Inferior parietal cortex (tissue), 1 donor: ENCODE data around the gene PER3.

Source experiments
- DNase-seq: peaks from one replicate; pipeline ENCODE4 v3.0.0-alpha.2; 2016; ENCODE audit errors: extremely low spot score

Gene PER3

DNA sequence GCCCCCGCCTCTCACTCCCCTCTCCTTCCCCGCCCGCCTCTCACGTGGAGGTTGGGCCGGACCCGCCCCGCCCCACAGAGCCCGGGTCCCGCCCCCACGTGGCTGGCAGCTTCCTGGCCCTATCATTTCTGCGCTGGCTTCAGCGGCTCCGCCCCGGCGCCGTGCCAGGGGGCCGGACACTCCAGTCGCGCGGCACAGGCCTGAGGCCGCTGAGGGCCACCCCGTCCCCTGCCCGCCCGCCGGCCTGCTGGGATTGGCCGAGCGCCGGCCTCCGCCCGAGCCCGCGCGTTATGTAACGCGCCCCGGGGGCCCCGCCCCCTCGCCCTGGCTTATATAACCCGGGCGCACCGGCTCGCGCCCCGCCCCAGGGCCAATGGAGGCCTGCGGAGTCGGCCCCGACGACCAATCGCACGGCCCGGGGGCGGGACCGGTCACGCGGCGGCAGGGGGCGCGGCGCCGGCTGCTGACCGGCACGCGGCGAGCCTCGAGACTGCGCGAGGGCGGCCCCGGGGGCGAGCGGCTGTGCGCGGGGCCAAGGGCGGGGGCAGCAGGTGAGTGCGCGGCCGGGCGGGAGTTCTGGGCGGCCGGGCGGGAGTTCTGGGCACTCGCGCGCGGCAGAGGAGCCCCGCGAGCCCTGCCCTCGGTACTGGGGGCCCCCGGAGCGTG lies at the start of gene PER3:
TSS of gene PER3 (plus strand) at position 466 of the 666 bp plus-strand sequence. CDS start 587 bp downstream, outside the sequence.
- DNase-seq = peak; percentile 95

DNA sequence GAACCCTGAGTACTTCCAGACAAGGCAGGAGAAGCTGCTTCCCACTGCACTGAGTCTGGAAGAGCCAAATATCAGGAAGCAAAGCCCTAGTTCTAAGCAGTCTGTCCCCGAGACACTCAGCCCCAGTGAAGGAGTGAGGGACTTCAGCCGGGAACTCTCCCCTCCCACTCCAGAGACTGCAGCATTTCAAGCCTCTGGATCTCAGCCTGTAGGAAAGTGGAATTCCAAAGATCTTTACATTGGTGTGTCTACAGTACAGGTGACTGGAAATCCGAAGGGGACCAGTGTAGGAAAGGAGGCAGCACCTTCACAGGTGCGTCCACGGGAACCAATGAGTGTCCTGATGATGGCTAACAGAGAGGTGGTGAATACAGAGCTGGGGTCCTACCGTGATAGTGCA lies 46.0 kb upstream of the PER3 start:
- DNase-seq = no peak

- no peak for DNase-seq
Measured at GRCh38 chr1:7743346-7743745, 40.7 kb upstream of the PER3 start.

DNA sequence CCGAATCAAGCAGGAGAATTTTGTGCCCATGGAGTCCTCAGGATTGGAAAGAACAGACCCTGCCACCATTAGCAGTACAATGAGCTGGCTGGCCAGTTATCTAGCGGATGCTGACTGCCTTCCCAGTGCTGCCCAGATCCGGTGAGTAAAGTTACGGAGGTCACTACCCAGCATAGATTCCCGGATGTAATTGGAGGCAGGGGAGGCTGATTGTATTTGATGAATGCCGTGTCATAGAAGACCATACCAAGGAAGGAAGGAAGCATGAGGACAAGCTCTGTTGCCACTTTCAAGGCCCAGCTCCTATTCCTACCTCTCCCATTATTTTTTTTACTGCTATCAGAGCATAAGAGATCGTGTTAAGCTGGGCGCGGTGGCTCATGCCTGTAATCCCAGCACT lies 39.2 kb upstream of the PER3 start:
- DNase-seq = no peak

DNA sequence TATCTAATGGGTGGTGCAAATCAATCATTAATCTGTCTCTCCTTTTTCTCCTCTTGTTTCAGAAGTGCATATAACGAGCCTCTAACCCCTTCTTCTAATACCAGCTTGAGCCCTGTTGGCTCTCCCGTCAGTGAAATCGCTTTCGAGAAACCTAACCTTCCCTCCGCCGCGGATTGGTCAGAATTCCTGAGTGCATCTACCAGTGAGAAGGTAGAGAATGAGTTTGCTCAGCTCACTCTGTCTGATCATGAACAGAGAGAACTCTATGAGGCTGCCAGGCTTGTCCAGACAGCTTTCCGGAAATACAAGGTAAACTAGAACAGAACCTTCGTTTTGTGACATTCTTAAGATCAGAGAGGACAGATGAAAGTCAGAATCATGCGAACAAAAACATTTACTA lies 38.3 kb upstream of the PER3 start:
- no peak for DNase-seq

DNA sequence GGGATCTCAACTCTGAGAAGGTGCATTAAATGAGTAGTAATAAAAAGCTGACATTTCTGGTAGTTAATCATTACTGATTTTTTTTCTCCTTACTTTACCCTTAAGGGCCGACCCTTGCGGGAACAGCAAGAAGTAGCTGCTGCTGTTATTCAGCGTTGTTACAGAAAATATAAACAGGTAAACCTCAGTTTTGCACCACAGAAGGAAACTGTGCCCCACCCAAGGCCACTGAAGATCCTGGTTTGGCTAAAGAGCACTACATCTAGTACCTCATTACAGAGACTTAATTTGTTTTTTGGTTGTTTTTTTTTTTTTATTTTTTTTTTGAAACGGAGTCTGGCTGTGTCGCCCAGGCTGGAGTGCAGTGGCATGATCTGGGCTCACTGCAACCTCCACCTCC lies 36.5 kb upstream of the PER3 start:
- no peak for DNase-seq

GRCh38 chr1:7749126-7749525 lies 35.0 kb upstream of the PER3 start:
- no peak for DNase-seq

DNA sequence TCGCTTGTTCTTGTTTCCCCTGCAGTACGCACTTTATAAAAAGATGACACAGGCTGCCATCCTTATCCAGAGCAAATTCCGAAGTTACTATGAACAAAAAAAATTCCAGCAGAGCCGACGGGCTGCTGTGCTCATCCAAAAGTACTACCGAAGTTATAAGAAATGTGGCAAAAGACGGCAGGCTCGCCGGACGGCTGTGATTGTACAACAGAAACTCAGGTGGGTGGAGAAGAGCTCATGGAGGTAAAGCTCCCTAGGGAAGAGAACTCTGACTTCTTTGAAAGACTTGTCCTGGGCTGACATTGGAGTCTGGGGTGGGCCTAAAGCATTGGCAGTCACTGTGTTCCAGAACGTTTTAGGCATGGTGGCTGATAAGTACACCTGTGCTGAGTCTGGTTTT lies 32.9 kb upstream of the PER3 start:
- DNase-seq = no peak

- peak; percentile 92 for DNase-seq
Measured at GRCh38 chr1:7752512-7753417, 31.3 kb upstream of the PER3 start.

- no peak for DNase-seq
Measured at GRCh38 chr1:7753641-7754040, 30.4 kb upstream of the PER3 start.

DNA sequence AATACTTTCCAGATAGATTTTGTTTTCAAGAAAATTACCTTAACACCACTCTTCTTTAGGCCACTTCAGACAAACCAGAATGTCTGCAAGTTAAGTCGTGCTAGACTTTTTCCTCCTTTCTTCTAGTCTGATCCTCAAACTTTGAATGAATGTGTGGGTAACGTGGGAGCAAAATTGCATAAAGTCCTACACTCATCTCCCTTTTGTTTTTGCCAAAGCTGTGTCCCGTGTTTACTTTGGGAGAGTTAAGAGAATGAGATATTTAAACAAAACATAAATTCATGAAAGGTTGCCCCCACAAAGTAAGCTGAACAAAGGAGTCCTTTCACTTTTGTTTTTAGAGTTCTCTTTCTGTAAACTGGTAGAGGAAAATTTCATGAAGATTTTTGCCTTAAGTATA lies 29.9 kb upstream of the PER3 start:
- no peak for DNase-seq

DNA sequence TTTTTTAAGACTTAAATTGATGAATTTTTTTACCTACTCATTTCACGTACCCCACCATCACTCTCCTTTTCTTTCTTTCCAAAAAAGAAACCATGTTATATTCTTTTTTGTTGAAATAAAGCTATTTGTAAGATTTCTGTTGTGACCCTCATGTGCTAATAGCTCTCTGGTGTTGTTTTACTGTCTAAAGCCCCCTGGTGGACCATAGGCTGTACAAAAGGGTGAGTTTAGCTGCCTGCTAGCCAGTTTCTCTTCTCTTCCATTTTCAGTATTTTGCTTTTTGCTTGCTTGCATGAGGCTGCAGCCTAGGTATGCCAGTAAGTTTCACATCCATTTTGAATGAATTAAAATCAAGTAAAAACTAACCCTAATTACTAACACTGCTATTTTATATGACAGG lies 28.6 kb upstream of the PER3 start:
- DNase-seq = no peak

DNA sequence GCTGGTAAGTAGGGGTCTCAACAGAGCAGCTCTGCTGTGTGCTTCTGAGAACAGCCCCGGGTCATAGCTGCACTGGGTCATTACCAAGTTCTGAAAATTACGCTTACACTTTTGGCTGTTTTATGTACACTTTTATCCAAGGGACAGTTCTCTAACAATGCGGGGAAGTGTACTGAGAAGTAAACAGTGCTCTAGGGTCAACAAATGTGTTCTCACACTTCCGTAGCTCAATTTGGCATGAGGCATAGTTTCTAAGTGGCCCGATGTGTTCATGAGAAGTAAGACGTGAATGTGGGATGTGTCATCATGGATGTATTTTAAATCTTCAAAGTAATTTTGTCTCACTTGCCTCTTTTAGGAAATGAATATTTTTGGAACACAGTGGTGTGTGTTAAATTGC lies 23.8 kb upstream of the PER3 start:
- DNase-seq = no peak

- DNase-seq = no peak
Measured at GRCh38 chr1:7761103-7761502, 23.0 kb upstream of the PER3 start.

DNA sequence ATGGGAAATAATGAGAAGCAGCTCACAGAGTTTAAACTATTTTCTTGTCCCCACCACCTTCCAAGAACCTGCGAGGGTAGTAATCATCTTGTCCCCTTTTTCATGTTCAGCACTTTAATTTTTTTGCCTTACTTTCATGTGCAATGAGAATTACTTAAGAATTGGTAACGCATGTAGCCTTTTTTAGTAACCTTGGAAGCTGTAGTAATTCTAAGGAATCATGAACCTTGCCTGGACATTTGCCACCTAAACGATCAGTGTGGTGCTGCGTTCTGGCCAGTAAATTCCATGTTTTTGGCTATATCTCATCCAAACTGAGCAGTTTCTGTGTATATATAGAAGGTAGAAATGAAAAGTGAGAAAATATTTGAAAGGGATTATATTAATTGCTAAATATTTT lies 16.9 kb upstream of the PER3 start:
- DNase-seq = no peak

DNA sequence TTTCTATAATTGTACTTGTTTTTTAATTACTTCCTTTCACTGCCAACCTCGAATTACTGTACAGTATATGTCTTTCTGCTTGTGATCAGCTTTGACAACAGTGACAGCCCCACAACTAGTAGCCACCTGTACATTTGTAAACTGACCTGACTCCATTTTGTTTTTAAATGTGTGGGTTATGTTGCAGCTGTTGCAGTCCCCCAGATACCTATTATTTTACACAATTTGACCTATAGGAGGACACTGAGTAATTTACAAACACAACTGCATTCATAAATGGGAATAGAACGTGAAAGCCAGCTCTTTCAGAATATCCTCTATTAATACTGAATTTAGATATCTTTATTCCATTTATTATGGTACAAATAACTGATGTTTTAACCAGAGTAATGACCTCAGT lies 15.5 kb upstream of the PER3 start:
- no peak for DNase-seq

DNA sequence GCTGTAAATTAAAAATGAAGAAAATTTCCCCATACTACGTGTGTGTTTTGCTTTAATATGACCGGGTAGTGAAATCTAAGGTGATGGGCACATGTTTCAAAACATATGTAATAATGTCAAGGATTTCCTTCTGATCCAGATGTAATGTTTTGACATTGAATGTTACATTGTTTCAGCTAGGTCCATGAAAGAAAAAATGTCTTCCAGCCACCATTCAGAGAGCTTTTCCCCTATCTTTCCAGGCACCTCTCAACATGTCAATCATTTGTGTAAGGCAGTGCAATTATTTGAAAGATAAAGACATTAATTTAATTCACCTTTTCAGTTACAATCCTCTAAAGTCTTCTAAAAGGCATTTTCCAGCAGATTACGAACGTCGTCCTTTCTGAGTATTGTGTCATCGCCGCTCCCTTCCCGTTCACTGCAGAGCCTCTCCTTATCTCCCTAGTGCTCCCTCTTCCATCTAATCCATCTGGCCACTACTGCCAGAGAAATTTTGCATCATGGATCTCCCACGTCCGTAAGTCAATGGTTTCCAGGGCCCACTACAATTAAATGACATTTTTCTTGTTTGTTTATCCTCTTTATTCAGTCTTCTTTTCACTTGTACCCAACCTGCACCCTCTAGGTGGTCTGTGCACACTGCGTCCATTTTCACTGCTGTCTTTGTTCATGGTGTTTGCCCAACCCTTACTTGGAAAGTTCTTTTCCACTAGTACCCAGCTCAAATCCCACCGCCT lies 14.2 kb upstream of the PER3 start:
- DNase-seq = no peak

- DNase-seq = no peak
Measured at GRCh38 chr1:7770669-7770996, 13.5 kb upstream of the PER3 start.

GRCh38 chr1:7770997-7771822 lies 12.9 kb upstream of the PER3 start, which contains the start of gene VAMP3:
Gene VAMP3 (plus strand): TSS chr1:7771296. CDS start chr1:7771384, 88 bp downstream.
- peak; percentile 59 for DNase-seq

- DNase-seq = no peak
Measured at GRCh38 chr1:7771823-7772299, 12.2 kb upstream of the PER3 start.

- no peak for DNase-seq
Measured at GRCh38 chr1:7777591-7777990, 6.5 kb upstream of the PER3 start.
